ENCODE results near the gene GPRC5D. TPM values are rescaled to one million over a fixed set of nuclear protein-coding genes. Genes with fewer than 3 reads are reported as not detected.

Gene GPRC5D
- total RNA-seq, 1 experiment from 2014 or later = not detected

DNA sequence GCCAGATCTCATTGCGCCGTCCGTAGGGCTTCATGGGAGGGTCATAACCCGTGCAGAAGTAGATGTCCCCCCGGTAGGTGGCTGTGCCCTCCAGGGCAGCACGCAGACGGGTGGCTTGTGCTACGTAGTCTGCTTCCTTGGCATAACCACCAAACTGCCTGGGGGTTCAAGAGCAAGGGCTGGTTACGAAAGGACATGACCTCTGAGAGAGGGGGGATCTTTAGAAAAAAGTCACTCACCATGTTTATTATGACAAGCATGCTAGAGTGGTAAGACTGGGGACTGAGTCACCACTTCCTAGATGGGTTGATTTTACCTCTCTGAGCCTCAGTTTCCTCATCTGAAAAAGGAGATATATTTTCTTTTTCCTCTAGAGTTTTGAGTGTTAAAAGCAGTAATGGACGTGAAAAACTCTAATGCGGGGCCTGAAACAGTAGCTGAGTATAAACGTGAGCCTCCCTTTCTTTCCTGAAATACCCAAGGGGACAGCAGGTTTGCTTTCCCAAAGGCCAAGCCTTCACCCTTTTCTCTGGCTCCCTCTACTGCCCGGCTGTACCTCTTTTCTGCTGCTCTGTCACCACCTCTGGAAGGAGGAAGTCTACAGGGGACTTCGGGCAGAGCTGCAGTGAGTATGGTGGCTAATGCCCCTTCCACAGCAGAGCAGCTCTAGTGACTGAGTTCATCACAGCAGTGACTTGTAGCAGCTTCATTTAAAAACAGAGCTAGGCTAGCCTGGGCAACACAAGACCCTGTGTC, 23.5 kb upstream of the GPRC5D start:
- H4K20me1 ChIP-seq (ENCODE audit: insufficient read depth, low read depth, low read length) = no peaks in the 10 kb centered on the region
- no peaks in the 10 kb centered on the region for H3K79me2 ChIP-seq (ENCODE audit: low read length)
- H3K4me3 ChIP-seq (ENCODE audit: low read length) = no peak overlapping the region
- H2AFZ ChIP-seq (ENCODE audit: low read length) = no peak overlapping the region
- H3K9me3 ChIP-seq (ENCODE audit: low read length) = no peaks in the 10 kb centered on the region
- no peaks in the 10 kb centered on the region for H3K27me3 ChIP-seq (ENCODE audit: low read length)
- no peak overlapping the region for H3K27ac ChIP-seq (ENCODE audit: low read length)
- no peaks in the 10 kb centered on the region for H3K4me1 ChIP-seq (ENCODE audit: low read length)
- no peak overlapping the region for H3K9ac ChIP-seq (ENCODE audit: low read length)
- H3K9me2 ChIP-seq (replicated peaks; ENCODE audit: insufficient read depth, low read length) = no peaks in the 10 kb centered on the region
- no peak overlapping the region for H3K4me2 ChIP-seq (ENCODE audit: low read depth, low read length, poor library complexity, severe bottlenecking)
- peak; percentile 72 for DNase-seq
- no peaks in the 10 kb centered on the region for H3K36me3 ChIP-seq (ENCODE audit: insufficient read depth, low read length)

- H3K27me3 ChIP-seq (ENCODE audit: low read length) = no peaks in the 10 kb centered on the region
These were observed 22.2 kb upstream of the GPRC5D start for GRCh38 chr12:12974211-12974610.

DNA sequence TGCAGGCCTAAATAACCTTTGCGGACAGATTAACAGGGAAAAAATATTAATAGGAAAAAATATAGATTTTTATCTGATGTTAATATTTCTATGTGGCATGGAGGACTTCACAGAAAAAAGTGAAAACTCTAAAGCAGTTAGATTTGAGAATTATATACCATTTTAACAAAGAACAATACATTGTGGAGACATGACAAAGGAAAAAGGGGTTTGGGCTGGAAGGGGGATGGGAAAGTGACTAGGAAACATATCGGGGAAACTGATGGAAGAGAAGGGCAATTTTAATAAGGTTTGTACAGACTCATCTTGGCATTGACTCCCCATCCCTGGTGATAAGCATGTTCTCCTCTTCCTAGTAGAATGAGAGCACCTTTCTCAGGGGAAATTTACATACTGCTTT, 21.0 kb upstream of the GPRC5D start:
- no peaks in the 10 kb centered on the region for H3K27me3 ChIP-seq (ENCODE audit: low read length)
- DNase-seq = no peak
- no peaks in the 10 kb centered on the region for H4K20me1 ChIP-seq (ENCODE audit: insufficient read depth, low read depth, low read length)
- H2AFZ ChIP-seq (ENCODE audit: low read length) = no peak overlapping the region
- H3K27ac ChIP-seq (ENCODE audit: low read length) = no peak overlapping the region
- no peaks in the 10 kb centered on the region for H3K9me2 ChIP-seq (replicated peaks; ENCODE audit: insufficient read depth, low read length)
- H3K4me1 ChIP-seq (ENCODE audit: low read length) = no peaks in the 10 kb centered on the region
- H3K79me2 ChIP-seq (ENCODE audit: low read length) = no peaks in the 10 kb centered on the region
- no peak overlapping the region for H3K4me3 ChIP-seq (ENCODE audit: low read length)
- no peaks in the 10 kb centered on the region for H3K9me3 ChIP-seq (ENCODE audit: low read length)
- no peak overlapping the region for H3K4me2 ChIP-seq (ENCODE audit: low read depth, low read length, poor library complexity, severe bottlenecking)
- no peaks in the 10 kb centered on the region for H3K36me3 ChIP-seq (ENCODE audit: insufficient read depth, low read length)
- no peak overlapping the region for H3K9ac ChIP-seq (ENCODE audit: low read length)

More at GRCh38 chr12:12974211-12974610, 22.2 kb upstream of the GPRC5D start:
- Histone ChIP-seq H3K36me3 (ENCODE audit: insufficient read depth, low read length) (no peaks in the 10 kb centered on the region), H4K20me1 (ENCODE audit: insufficient read depth, low read depth, low read length) (no peaks in the 10 kb centered on the region), H3K79me2 (ENCODE audit: low read length) (no peaks in the 10 kb centered on the region), H2AFZ (ENCODE audit: low read length) (no peak overlapping the region), H3K9me3 (ENCODE audit: low read length) (no peaks in the 10 kb centered on the region), H3K4me3 (ENCODE audit: low read length) (no peak overlapping the region), H3K27ac (ENCODE audit: low read length) (no peak overlapping the region), H3K4me1 (ENCODE audit: low read length) (no peaks in the 10 kb centered on the region), H3K9ac (ENCODE audit: low read length) (no peak overlapping the region), H3K4me2 (ENCODE audit: low read depth, low read length, poor library complexity, severe bottlenecking) (no peak overlapping the region), H3K9me2 (replicated peaks; ENCODE audit: insufficient read depth, low read length) (no peaks in the 10 kb centered on the region)
- no peak for DNase-seq

DNA sequence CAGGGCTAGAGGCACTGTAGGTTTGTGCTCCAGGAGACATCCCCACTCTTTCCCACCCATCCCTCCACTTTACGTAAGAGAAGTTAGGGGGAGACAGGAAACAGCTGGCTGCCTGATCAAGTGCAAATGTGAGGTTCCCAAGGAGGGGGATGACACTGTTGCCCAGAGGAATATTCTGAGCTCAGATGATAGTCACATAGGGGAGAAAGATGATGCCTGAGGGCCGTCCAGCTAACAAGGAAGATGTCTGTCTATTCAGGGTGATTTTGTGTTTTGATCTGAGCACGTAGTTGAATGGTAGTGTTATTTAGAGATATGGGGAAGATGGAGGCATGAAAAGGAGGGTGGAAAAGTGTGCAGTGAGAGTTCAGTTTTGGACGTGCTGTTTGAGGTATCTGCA, 13.9 kb upstream of the GPRC5D start:
- Histone ChIP-seq H3K27me3 (ENCODE audit: low read length) (no peaks in the 10 kb centered on the region), H3K27ac (ENCODE audit: low read length) (no peak overlapping the region), H3K4me3 (ENCODE audit: low read length) (no peak overlapping the region), H3K36me3 (ENCODE audit: insufficient read depth, low read length) (no peaks in the 10 kb centered on the region), H4K20me1 (ENCODE audit: insufficient read depth, low read depth, low read length) (no peaks in the 10 kb centered on the region), H3K9me2 (replicated peaks; ENCODE audit: insufficient read depth, low read length) (no peaks in the 10 kb centered on the region), H3K9me3 (ENCODE audit: low read length) (no peaks in the 10 kb centered on the region), H3K4me1 (ENCODE audit: low read length) (no peaks in the 10 kb centered on the region), H2AFZ (ENCODE audit: low read length) (no peak overlapping the region), H3K4me2 (ENCODE audit: low read depth, low read length, poor library complexity, severe bottlenecking) (no peak overlapping the region), H3K79me2 (ENCODE audit: low read length) (no peaks in the 10 kb centered on the region), H3K9ac (ENCODE audit: low read length) (no peak overlapping the region)
- DNase-seq = no peak

- Histone ChIP-seq H3K9me2 (replicated peaks; ENCODE audit: insufficient read depth, low read length) (no peaks in the 10 kb centered on the region), H3K36me3 (ENCODE audit: insufficient read depth, low read length) (no peaks in the 10 kb centered on the region), H3K9ac (ENCODE audit: low read length) (no peak overlapping the region), H3K4me2 (ENCODE audit: low read depth, low read length, poor library complexity, severe bottlenecking) (no peak overlapping the region), H3K79me2 (ENCODE audit: low read length) (no peaks in the 10 kb centered on the region), H3K9me3 (ENCODE audit: low read length) (no peaks in the 10 kb centered on the region), H2AFZ (ENCODE audit: low read length) (no peak overlapping the region), H4K20me1 (ENCODE audit: insufficient read depth, low read depth, low read length) (no peaks in the 10 kb centered on the region), H3K27me3 (ENCODE audit: low read length) (no peaks in the 10 kb centered on the region), H3K4me3 (ENCODE audit: low read length) (no peak overlapping the region), H3K27ac (ENCODE audit: low read length) (no peak overlapping the region), H3K4me1 (ENCODE audit: low read length) (no peaks in the 10 kb centered on the region)
- no peak for DNase-seq
These were observed 12.3 kb upstream of the GPRC5D start for GRCh38 chr12:12964255-12964654.

- H3K27me3 ChIP-seq (ENCODE audit: low read length) = no peaks in the 10 kb centered on the region
- H3K4me1 ChIP-seq (ENCODE audit: low read length) = no peaks in the 10 kb centered on the region
- H4K20me1 ChIP-seq (ENCODE audit: insufficient read depth, low read depth, low read length) = no peaks in the 10 kb centered on the region
- no peak overlapping the region for H3K4me2 ChIP-seq (ENCODE audit: low read depth, low read length, poor library complexity, severe bottlenecking)
- no peaks in the 10 kb centered on the region for H3K9me2 ChIP-seq (replicated peaks; ENCODE audit: insufficient read depth, low read length)
- no peaks in the 10 kb centered on the region for H3K36me3 ChIP-seq (ENCODE audit: insufficient read depth, low read length)
- DNase-seq = no peak
- H3K27ac ChIP-seq (ENCODE audit: low read length) = no peak overlapping the region
- H3K9me3 ChIP-seq (ENCODE audit: low read length) = no peaks in the 10 kb centered on the region
- no peaks in the 10 kb centered on the region for H3K79me2 ChIP-seq (ENCODE audit: low read length)
- H3K4me3 ChIP-seq (ENCODE audit: low read length) = no peak overlapping the region
- no peak overlapping the region for H3K9ac ChIP-seq (ENCODE audit: low read length)
- H2AFZ ChIP-seq (ENCODE audit: low read length) = no peak overlapping the region
These were observed 8.8 kb upstream of the GPRC5D start for GRCh38 chr12:12960639-12961209.

DNA sequence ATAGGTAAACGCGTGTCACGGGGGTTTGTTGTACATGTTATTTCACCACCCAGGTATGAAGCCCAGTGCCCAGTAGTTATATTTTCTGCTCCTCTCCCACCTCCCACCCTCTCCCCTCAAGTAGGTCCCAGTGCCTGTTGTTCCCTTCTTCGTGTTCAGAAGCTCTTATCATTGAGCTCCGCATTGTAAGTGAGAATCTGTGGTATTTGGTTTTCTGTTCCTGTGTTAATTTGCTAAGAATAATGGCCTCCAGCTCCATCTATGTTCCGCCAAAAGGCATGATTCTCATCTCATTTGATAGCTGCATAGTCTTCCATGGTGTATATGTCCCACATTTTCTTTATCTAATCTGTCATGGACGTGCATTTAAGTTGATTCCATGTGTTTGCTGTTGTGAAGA, 6.9 kb upstream of the GPRC5D start:
- H3K9me3 ChIP-seq (ENCODE audit: low read length) = no peaks in the 10 kb centered on the region
- H3K9me2 ChIP-seq (replicated peaks; ENCODE audit: insufficient read depth, low read length) = no peaks in the 10 kb centered on the region
- no peaks in the 10 kb centered on the region for H4K20me1 ChIP-seq (ENCODE audit: insufficient read depth, low read depth, low read length)
- H2AFZ ChIP-seq (ENCODE audit: low read length) = no peak overlapping the region
- no peak overlapping the region for H3K9ac ChIP-seq (ENCODE audit: low read length)
- no peaks in the 10 kb centered on the region for H3K79me2 ChIP-seq (ENCODE audit: low read length)
- no peaks in the 10 kb centered on the region for H3K27me3 ChIP-seq (ENCODE audit: low read length)
- DNase-seq = no peak
- H3K4me1 ChIP-seq (ENCODE audit: low read length) = no peaks in the 10 kb centered on the region
- no peak overlapping the region for H3K27ac ChIP-seq (ENCODE audit: low read length)
- no peak overlapping the region for H3K4me2 ChIP-seq (ENCODE audit: low read depth, low read length, poor library complexity, severe bottlenecking)
- no peaks in the 10 kb centered on the region for H3K36me3 ChIP-seq (ENCODE audit: insufficient read depth, low read length)
- no peak overlapping the region for H3K4me3 ChIP-seq (ENCODE audit: low read length)

DNA sequence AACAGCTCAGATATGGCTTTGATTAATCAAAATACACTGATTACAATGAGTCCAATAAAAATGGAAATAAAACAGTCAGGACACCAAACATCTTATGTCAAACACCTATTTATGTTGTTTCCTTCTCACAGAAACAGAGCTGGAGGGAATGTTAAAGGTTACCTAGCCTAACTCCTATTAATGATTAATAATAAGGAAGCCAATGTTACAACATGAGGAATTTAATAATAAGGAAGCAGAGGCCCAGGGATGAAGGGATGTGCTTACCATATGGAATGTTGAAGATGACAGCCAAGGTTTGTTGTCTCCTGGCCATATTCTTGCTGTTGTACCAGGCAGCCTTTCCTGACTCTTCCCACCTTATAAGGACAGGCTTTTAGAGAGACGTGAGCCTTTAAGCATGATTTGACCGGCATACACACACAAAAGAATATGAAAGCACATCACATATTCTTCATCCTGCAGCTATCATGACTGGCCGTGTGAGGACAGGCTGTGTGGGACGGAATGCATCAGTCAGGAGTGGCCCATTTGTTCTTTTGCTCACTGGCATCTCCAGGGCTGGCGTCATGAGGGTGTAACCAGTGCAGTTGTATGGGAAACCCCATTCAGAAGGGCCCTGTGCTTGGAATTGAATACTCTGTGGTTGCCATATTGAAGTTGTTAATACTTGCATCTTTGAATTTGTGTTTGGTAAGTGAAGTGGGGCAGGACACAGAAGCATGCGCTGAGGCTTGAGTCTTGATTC, 3.1 kb upstream of the GPRC5D start:
- Histone ChIP-seq H3K27ac (ENCODE audit: low read length) (no peak overlapping the region), H3K4me3 (ENCODE audit: low read length) (no peak overlapping the region), H3K36me3 (ENCODE audit: insufficient read depth, low read length) (no peaks in the 10 kb centered on the region), H3K4me2 (ENCODE audit: low read depth, low read length, poor library complexity, severe bottlenecking) (no peak overlapping the region), H3K4me1 (ENCODE audit: low read length) (no peaks in the 10 kb centered on the region), H3K27me3 (ENCODE audit: low read length) (no peaks in the 10 kb centered on the region), H3K79me2 (ENCODE audit: low read length) (no peaks in the 10 kb centered on the region), H3K9ac (ENCODE audit: low read length) (no peak overlapping the region), H2AFZ (ENCODE audit: low read length) (no peak overlapping the region), H3K9me2 (replicated peaks; ENCODE audit: insufficient read depth, low read length) (no peaks in the 10 kb centered on the region), H4K20me1 (ENCODE audit: insufficient read depth, low read depth, low read length) (no peaks in the 10 kb centered on the region), H3K9me3 (ENCODE audit: low read length) (no peaks in the 10 kb centered on the region)
- no peak for DNase-seq
